ENCODE measurements around the gene CBLC.

GRCh38 chr19:44765949-44766335 lies 11.7 kb upstream of the CBLC start:
- TF ChIP-seq CTCF (conservative IDR thresholded peaks at IDR 0.05) (no peak), ZFX (IDR thresholded peaks at IDR 0.05) (no peak)
